Fibroblast of the conjunctiva (primary cell): ENCODE results near the gene TMEM181.
"Not testable (repeated sequence)": the region's sequence is repeated elsewhere in the genome, so short reads cannot be mapped to it uniquely, and the experiment has no call there.

Source experiments
- DNase-seq: peaks from one replicate; pipeline ENCODE4 v3.0.0-alpha.2; 2010; ENCODE audit warnings: low read depth

The TMEM181 gene

DNA sequence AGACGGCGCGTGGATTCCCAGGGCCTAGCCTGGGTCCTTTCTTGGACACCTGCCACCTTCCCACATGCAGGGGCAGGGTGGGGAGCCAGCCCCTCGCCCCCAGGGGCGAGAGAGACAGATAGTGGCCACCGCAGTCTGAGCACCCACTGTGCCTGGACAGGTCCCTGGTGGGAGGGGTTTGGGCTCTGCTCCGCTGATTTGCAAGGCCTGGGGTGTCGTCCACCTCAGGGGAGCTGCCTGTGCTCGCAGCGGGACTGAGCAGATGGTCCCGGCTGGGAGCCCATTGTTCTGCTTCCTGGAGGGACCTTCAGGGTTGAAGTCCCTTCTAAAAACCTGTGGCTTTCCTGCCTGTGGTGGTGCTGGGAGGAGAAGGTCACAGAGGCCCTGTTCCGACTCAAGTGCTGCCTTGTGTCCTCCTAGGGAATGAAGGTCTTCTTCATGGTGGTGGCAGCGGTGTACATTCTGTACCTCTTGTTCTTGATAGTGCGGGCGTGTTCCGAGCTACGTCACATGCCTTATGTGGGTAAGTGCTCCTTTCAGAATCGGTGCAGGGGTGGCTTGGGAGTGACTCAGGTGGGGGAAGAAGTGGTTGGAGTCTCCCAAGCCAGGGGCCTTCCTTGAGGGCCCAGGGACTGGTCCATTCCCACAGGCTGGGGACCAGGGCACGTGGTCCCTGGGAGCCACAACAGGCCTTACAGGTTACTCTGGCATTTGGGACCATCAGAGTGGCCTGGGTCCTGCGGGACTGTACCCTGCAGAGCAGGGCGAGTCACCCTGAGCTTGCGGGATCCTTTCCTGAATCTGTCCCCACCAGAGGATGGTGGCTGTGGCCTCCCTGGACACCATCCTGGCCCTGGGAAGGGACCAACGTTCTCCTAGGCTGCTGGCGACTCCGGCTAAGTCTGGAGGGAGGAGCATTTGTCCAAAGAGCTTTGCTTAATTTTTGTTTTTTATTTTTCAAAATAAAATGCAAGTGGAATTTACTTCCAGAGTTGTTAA lies 65.1 kb downstream of the TMEM181 start:
- no peak for DNase-seq

DNA sequence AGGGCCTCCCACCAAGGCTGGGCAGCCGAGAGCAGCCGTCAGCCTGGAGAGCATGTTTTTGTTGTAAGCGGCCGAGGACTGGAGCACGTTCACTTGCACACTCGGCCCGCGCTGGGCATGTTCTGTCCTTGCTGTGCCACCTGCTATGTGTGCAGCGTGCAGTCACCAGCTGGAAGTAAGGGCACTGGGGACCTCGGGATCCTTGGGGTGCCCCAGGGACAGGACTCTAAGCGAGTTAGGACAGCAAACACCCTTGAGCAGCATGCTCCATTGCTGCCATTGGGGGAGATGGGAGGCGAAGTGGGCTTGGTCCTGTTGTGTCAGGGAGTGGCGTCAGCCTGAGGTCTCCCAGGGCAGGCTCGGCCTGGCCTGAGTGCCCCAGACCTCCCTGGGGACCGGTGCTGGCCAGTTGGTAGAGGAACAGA lies 66.0 kb downstream of the TMEM181 start:
- DNase-seq, result no peak

DNA sequence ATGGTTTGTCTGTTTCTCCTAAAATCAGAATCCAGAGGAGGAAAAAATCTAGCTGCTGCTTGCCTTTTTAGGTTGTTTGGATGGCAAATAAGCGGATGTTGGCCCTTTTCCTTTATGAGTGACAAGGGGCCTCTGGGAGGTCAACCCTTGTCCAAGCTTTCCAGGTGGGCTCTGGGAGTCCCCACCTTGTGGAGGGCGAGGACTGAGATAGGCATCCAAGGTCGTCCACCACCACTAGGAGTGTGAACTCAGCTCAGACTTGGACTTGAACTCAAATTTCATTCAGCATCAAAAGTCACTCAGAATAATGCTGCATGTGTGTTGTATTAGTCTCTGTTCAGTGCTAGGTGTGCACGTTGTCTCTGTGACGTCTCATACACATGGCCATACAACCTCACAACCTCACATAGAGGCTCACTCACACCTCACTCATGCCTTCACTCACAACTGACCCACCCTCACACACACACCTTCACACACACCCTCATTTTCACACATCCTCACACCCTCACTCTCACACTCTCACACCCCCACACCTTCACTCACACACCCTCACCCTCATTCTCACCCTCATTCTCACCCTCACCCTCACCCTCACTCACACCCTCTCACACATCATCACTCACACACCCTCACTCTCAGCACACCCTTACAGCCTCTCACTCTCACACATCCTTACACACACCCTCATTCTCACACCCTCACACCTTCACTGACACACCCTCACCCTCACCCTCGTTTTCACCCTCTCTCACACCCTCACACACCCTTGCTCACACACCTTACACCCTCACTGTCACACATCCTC lies 66.7 kb downstream of the TMEM181 start:
- DNase-seq, result no peak

DNA sequence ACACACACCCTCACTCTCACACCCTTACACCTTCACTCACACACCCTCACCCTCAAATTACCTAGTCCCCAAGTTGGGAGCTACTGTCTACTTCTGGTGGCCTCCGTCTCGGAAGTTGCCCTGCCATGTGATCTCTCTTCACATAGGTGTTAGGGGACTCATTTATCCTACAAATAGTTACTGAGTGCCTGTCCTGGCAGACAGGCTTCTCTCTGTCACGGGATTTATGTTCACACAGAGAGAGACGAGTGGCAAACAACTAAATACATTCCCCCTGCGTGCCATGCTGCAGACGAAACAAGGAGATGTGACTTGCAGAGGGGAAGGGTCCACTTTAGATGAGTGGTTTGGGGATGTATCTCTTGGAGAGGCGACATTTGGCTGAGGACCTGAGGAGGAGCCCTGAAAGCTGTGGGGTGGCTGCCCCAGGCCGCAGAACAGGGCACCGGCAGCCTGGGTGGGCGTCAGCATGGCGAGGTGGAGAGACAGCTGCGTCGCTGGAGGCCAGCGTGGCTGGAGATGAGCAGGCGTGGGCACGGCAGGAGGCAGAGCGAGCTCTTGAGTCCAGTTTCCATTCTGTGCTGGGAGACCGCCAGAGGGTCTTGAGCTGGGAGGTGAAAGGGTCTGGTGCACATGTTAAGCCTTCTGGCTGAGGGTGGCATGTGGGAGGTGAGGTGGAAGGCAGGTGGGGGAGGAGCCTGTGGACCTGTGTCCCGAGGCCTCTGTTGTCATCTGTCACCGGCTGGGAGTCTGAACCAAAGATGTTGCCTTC lies 67.5 kb downstream of the TMEM181 start:
- no peak for DNase-seq

DNA sequence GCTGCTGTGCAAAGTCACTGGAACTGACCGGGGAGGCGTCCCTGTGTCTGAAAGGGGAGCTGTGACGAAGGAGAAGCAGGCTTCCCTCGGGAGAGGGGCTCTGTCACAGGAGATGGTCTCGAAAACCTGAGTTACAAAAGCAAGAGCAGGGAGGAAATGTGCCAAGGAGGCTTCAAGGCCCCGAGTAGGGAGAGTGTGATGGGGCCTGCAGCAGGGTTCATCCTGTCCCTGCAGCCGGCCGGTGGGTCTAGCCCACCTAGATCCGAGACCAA lies 68.0 kb downstream of the TMEM181 start:
- no peak for DNase-seq

DNA sequence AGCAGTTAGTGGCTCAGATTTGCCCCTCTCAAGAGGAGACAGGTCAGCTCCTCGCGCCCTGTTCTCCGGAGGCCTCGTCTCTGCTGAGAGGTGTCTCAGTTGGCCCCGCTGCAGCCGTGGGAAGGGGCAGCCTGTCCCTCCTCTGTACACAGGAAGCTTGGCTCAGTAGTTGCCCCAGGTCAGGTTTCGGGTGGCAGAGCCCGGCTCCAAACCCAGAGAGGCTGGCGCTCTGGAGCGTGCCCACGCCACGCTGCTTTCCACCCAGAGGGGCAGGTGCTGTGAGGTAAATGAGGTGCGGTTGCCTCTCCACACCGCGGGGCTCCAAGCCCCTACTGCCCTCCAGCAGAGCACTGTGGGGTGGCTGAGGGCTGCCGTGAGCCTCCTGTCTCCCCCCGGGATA lies 68.7 kb downstream of the TMEM181 start:
- no peak for DNase-seq

DNA sequence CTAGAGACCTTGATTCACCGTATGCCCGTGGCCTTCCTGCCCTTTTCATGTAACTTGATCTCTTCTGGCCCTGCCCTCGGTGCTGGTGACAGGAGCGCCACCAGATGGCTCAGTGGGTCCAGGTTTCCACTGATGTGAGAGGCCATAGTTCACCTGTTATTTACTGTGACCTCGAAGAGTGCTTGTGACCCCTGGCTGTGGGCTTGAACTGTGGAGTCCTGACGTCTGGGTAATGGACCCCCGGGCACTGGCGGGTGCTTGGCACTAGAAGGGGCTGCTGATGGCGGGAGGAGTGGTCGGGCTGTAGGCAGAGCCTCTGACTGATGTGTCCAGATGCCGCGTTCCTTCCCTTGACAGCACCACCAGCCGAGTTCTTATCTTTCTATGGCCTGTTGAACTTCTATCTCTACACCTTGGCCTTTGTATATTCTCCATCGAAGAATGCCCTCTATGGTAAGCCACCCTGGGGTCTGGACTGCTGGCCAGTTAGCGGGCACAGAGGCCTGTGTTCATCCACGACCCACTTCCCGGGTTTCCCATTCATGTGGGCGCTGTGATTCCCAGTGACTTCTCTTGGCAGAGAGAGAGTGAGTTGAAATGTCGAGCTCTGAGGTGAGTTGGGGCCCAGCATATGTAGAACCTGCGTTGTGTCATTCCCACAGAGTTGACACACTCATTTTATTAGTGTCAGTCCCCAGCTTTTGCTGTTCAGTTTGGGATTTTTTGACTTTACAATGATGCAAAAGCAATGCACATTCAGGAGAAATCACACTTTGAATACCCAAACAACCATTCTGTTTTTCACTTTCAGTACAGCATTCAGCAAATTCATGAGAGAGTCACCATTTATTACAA lies 69.7 kb downstream of the TMEM181 start:
- no peak for DNase-seq

DNA sequence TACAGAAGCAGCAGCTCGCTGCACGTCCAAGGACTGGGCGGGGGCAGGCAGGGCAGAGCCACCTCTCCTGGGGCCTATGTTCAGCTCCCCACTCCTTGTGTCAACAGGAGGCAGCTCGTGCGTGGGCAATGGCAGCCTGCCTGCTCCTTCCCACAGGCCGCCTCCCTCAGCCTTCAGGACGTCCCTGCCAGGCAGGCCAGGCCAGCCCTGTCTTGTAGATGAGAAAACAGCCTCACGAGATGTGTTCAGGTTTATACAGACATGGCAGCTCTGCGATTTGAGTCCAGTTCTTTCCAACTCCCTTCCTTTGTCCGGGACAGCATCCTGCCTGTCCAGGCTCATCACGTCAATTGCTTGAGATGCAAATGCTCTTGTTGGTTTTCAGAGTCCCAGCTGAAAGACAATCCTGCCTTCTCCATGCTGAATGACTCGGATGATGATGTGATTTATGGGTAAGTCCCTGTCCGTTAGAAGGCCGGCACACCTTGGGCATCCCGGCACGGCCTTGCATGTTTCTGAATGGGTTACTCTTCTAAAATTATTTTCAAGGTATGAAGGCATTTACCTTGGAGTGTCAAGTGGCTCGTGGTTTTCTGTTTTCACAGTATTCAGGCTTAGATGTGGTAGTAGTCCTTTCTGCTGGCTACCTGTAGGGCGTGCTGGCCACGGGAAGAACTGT lies 71.2 kb downstream of the TMEM181 start:
- DNase-seq, result peak; percentile 27

DNA sequence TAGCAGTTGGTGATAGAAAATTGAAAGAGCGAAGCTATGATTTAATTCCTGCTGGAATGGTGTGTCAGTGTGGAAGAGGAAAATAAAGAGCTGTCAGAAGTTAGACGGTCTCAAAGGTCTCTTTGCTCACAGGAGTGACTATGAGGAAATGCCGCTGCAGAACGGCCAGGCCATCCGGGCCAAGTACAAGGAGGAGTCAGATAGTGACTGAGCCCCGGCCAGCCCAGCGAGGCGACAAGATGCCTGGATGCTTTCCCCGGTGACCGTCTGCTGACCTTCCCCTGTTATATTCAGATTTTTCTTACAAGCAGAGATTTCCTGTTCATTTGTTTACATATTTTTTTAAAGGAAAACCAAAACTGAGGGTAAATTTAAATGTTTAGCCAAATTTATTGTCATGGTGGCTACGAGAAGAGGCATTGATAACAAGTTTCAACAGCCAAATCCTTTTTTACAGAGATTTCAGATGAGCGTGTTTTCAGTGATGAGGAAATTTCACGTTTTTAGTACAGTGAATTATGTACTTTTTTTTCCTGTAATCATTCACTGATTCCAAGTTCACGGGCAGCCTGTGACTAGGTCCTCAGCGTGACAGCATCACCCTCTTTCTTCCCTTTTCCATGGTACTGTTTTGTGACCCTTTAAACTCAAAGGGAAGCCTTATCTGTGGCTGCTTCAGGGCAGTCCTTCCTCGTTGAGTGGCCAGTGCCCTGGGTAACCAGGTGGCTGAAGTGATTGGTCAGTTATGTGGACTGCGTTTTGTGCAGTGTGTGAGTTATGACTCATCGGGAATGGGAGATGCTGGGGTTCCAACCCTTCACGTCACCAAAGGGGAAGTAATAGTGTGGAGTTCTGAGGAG lies 72.0 kb downstream of the TMEM181 start:
- peak; percentile 49 for DNase-seq

DNA sequence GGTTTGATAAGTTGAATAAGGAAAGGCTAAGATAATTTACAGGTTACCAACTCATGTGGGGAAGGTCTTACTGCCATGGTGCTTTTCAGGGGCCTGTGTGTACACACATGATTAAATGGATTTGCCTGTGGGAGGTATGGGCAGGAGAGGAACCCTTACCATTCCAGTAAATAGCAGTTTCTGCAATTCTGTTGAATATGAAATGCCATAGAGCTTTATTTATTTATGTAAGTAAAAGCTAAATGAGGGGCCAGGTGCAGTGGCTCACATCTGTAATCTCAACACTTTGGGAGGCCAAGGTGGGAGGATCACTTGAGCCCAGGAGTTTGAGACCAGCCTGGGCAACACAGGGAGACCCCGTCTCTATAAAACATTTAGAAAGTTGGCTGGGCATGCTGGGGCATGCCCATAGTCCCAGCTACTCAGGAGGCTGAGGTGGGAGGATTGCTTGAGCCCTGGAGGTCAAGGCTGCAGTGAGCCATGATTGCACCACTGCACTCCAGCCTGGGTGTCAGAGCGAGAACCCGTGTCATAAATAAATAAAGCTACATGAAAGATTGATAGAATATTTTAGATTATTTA lies 72.7 kb downstream of the TMEM181 start:
- not testable (repeated sequence) for DNase-seq

DNA sequence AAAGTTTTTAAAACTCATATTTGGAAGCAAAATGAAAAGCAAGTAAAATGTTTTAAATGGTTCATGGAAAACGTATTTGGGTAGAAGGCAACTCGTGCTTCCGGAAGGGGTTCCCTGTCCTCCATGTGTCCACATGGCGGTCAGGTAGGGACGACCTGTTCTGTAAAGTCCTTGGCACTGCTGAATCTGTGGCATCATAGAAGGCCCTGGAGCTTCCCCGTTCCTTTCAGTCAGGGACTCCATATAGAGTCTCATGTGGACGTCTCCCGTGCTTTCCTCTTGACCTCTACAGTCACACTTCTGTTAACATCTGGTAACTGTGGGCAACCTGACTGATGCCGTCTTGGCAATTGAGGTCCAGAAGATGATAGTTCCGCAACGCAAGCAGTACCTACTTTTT lies 73.2 kb downstream of the TMEM181 start:
- DNase-seq, result no peak

DNA sequence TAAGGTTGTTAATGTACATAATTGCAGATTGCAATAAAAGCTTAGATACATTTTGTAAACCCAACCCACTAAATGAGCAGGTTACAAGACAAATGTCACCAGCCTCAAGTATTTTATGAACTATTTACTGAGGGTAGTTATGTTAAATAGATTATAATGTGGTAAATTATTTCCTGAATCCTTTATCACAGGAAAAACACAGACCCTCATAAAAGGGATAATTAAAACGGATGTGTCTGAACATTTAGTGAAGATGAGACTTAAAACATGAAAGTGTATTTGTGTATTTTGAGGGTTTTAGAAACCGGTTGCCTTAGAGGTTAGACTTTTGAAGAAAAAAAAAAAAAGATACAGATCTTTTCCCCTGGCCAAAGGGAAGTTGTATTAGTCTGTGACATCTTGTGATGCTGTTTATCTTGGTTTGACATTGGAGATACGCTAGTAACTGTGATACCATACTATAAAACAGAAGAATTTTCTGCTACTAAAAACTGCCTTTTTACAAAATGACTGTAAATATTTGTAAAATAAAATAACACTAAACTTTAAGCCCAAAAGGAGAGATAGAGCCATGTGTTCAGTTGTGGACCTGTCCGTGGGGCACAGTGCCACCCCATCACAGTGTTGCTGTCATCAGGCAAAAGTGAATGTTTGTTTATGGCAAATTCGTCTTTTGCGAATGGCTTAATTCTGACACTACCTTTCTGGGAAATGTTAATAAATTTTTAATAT lies 75.0 kb downstream of the TMEM181 start:
- DNase-seq, result no peak

DNA sequence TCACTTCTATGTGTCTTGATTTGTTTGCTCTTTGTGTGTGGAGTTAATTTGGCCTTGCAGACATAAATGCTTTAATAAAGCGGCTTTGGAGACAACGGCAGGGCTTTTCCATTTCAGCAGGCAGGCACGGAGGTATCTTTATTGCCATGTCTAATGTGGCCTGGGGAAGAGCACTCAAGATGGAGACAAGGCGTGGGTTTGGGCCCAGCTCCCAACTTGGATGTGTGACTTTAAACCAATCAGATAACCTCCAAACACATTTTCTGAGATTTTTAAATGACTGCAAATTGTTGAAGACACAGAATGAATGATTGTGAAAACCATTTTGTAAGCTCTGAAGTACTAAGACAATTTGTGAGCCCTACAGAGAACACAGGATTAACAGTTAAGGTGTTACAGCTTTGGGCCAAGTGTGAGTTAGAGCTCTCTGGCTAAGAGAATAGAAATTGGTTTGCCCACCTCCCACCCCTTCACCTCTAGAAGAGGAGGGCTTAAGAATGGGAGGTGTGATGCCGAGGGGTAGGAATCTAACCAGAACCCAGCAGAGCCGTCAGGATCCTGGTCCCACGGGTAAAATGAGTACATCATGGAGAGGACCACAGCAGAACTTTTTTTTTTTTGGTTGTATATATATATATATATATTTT lies 75.7 kb downstream of the TMEM181 start:
- no peak for DNase-seq

DNA sequence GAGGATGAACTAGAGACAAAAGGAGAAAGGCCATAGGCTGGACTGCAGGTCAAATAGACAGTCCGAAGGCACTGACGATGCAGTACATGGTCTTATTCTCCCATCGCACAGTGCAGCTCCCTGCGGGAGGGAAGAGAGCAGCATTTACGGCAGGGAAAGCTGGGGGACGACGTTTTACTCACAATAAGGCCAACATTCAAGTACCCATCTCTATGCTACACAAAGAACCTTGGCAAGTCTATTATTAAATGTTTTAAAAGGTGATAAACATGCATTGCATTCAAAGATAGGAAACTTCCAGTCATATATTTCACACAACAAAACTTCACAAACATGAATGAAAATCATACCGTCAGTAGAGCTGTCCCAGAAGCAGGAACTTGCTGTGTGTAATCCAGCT lies 76.9 kb downstream of the TMEM181 start:
- DNase-seq, result no peak

DNA sequence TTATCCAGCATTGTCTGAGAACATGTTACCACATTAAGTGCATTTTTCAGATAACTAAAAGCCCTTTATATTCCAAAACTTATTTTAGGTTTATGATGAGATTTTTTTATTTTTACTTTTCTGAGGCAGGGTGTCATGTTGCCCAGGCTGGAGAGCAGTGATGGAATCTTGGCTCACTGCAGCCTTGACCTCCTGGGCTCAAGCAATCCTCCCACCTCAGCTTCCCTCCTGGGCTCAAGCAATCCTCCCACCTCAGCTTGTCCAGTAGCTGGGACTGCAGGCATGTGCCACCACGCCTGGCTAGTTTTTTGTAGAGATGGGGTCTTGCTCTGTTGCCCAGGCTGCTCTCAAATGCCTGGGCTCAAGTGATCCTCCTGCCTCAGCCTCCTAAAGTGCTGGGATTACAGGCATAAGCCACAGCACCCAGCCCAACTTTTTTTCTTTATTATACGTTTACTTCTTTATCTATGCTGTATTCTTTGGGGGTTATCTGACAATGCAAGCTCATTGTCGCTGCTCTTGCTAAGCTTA lies 78.5 kb downstream of the TMEM181 start:
- DNase-seq, result no peak

DNA sequence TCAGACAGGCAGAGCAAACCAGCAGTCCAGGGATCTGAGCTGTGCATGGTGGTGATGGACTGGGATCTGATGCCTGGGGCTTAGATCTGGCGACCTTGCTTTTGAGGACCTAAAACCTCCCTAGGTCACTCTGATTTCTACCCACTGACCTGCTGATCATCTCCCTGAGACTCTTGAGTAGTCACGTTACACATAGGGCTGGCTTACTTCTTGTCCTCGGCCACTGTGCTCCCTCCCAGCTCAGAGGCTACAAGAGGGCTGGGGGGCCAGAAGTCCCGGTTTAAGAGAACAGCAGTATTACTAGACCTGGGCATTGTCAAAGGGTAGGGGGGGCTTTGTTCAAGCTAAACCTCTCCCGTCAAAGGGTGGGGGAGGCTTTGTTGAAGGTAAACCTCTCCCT lies 79.2 kb downstream of the TMEM181 start:
- no peak for DNase-seq

DNA sequence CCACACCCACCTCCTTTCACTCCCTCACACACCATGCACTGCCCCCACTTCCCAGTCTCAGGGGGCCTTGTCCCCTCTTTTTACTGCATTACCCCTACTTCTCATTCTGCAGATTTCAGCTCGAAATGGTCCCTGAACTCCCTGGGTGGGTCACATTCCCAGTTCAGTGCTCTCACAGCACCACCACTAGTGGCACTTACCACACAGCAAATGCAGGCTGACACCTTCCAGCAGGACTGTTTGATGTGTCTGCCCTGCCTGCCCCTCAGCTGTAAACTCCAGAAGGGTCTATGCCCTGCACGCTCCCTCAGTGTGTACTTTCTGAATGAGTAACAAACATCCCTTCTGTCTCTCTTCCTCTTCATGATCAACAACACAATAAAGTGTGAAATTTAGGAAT lies 80.6 kb downstream of the TMEM181 start:
- no peak for DNase-seq

DNA sequence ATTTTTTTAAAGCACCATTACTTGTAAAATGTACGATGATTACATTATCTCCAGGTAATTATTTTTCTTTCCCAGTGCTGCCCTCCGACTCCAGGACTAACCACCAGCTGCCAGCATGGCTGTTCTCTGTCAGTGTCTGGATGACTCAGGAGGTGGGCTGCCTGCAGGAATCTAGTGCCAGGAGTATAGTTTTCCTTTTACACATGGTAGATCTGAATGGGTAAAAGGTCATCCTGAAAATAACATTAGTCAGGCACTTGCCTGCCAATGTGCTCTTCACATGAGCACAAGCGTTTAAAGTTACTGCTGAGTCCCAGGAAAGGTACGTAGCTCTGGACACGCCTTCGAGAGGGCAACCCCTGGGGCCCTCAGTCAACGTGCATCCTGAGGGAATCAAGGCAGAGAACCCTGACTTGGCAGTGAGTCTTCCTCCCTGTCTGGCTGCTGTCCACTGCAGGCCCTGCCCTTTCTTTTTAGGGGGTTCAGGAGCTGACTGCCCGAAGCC lies 82.3 kb downstream of the TMEM181 start:
- DNase-seq, result peak; percentile 90
